MM.1S (cell line): Measurements from ENCODE around the gene AMY2B.
A peak's percentile ranks its signal among the peaks of the same experiment; 100 is the strongest.

Source experiments
- DNase-seq: peaks from one replicate; pipeline ENCODE4 v3.0.0-alpha.2; 2015
- H2AFZ ChIP-seq: fragments of 300-600 bp; sonication (generic); 2 replicates; pipeline ENCODE4 v1.6.0; 2016; ENCODE audit warnings: antibody characterized with exemption, low read length
- H3F3A ChIP-seq: fragments of 300-600 bp; sonication (generic); 2 replicates; pipeline ENCODE4 v1.6.1; 2016; ENCODE audit warnings: mild to moderate bottlenecking, antibody characterized with exemption, low read length, moderate library complexity, mixed read lengths; ENCODE audit not compliant: insufficient read depth
- H3K27ac ChIP-seq: fragments of 300-600 bp; sonication (generic); 2 replicates; pipeline ENCODE4 v1.5.1; 2016; ENCODE audit warnings: mild to moderate bottlenecking, low read length
- H3K27me3 ChIP-seq: fragments of 300-600 bp; sonication (generic); replicated peaks from 2 replicates; pipeline ENCODE4 v1.6.0; 2016; ENCODE audit warnings: low read length; ENCODE audit not compliant: insufficient read depth
- H3K36me3 ChIP-seq: fragments of 300-600 bp; sonication (generic); replicated peaks from 2 replicates; pipeline ENCODE4 v1.6.1; 2016; ENCODE audit warnings: mild to moderate bottlenecking, low read length, mixed read lengths; ENCODE audit not compliant: insufficient read depth
- H3K4me1 ChIP-seq: fragments of 300-600 bp; sonication (generic); 2 replicates; pipeline ENCODE4 v1.6.1; 2016; ENCODE audit warnings: low read length, mixed read lengths
- H3K4me2 ChIP-seq: fragments of 300-600 bp; sonication (generic); 2 replicates; pipeline ENCODE4 v1.6.0; 2016; ENCODE audit warnings: low read depth, low read length
- H3K4me3 ChIP-seq: fragments of 300-600 bp; sonication (generic); 2 replicates; pipeline ENCODE4 v1.5.1; 2016; ENCODE audit warnings: low read length, mixed read lengths
- H3K79me2 ChIP-seq: fragments of 300-600 bp; sonication (generic); 2 replicates; pipeline ENCODE4 v1.6.1; 2016; ENCODE audit warnings: mixed run types, low read length, mixed read lengths
- H3K9ac ChIP-seq: fragments of 300-600 bp; sonication (generic); 2 replicates; pipeline ENCODE4 v1.6.1; 2016; ENCODE audit warnings: low read length, mixed read lengths
- H3K9me2 ChIP-seq: fragments of 300-600 bp; sonication (generic); replicated peaks from 2 replicates; pipeline ENCODE4 v1.6.1; 2016; ENCODE audit warnings: mild to moderate bottlenecking, low read length, mixed read lengths; ENCODE audit not compliant: insufficient read depth
- H3K9me3 ChIP-seq: fragments of 300-600 bp; sonication (generic); replicated peaks from 2 replicates; pipeline ENCODE4 v1.6.1; 2016; ENCODE audit warnings: mild to moderate bottlenecking, low read length, mixed read lengths; ENCODE audit not compliant: insufficient read depth
- H4K20me1 ChIP-seq: fragments of 300-600 bp; sonication (generic); 2 replicates; pipeline ENCODE4 v1.6.1; 2016; ENCODE audit warnings: mild to moderate bottlenecking, low read length, moderate library complexity, mixed read lengths; ENCODE audit not compliant: insufficient read depth
- CTCF ChIP-seq: fragments of 300-600 bp; sonication (generic); IDR thresholded peaks from 2 replicates; pipeline ENCODE4 v1.5.1; 2016; ENCODE audit warnings: antibody characterized with exemption, low read length, mixed read lengths
- EZH2 ChIP-seq: fragments of 300-600 bp; sonication (generic); optimal IDR thresholded peaks from 2 replicates; pipeline ENCODE3; 2017; ENCODE audit warnings: low read depth, mild to moderate bottlenecking, antibody characterized with exemption, low read length, mixed read lengths
- EZH2phosphoT487 ChIP-seq: fragments of 300-600 bp; sonication (generic); IDR thresholded peaks from 2 replicates; pipeline ENCODE4 v1.6.1; 2018; ENCODE audit warnings: antibody characterized with exemption, low read length

The AMY2B gene

GRCh38 chr1:103525607-103526507, 45.5 kb upstream of the AMY2B start, which contains the start of gene RNPC3:
Gene RNPC3 (plus strand): TSS chr1:103525699. CDS start chr1:103526071, 372 bp downstream.
- H3K4me2 ChIP-seq, result peak within 1 kb of the TSS; percentile 66; the same call in 1 of the 2 replicates
- H3K79me2 ChIP-seq, result peaks cover 45% of the 10 kb centered on the region
- peak within 1 kb of the TSS; percentile 61 for H2AFZ ChIP-seq
- no peaks in the 10 kb centered on the region for H3K4me1 ChIP-seq
- H3K9me2 ChIP-seq, result no peaks in the 10 kb centered on the region
- no peaks in the 10 kb centered on the region for H3K27me3 ChIP-seq
- TF ChIP-seq EZH2phosphoT487 (no peak), CTCF (peak; percentile 16)
- DNase-seq, result peak; percentile 65
- H3K36me3 ChIP-seq, result no peaks in the 10 kb centered on the region
- peak within 1 kb of the TSS; percentile 91 for H3K9ac ChIP-seq
- no peaks in the 10 kb centered on the region for H4K20me1 ChIP-seq
- peak within 1 kb of the TSS; percentile 87 for H3K4me3 ChIP-seq
- H3K9me3 ChIP-seq, result no peaks in the 10 kb centered on the region
- no peaks in the 10 kb centered on the region for H3F3A ChIP-seq
- peak within 1 kb of the TSS; percentile 79 for H3K27ac ChIP-seq

GRCh38 chr1:103527331-103527730, 44.1 kb upstream of the AMY2B start:
- Histone ChIP-seq H3K9me2 (no peaks in the 10 kb centered on the region), H3K27me3 (no peaks in the 10 kb centered on the region), H4K20me1 (no peaks in the 10 kb centered on the region), H2AFZ (no peak overlapping the region), H3K27ac (no peak overlapping the region), H3K36me3 (no peaks in the 10 kb centered on the region), H3K4me3 (peak overlapping the region; percentile 87; the same call in 1 of the 2 replicates), H3K79me2 (peaks cover 52% of the 10 kb centered on the region), H3K9me3 (no peaks in the 10 kb centered on the region), H3F3A (no peaks in the 10 kb centered on the region), H3K4me2 (peak overlapping the region; percentile 63), H3K4me1 (no peaks in the 10 kb centered on the region), H3K9ac (no peak overlapping the region)
- TF ChIP-seq EZH2phosphoT487, result no peak
- TF ChIP-seq EZH2, result no peak
- TF ChIP-seq CTCF, result no peak
- DNase-seq, result no peak

- no peaks in the 10 kb centered on the region for H3K36me3 ChIP-seq
Measured at GRCh38 chr1:103529746-103530145, 41.6 kb upstream of the AMY2B start.

More at GRCh38 chr1:103529746-103530145, 41.6 kb upstream of the AMY2B start:
- Histone ChIP-seq H3K9ac (no peak overlapping the region), H3F3A (no peaks in the 10 kb centered on the region), H3K9me2 (no peaks in the 10 kb centered on the region), H2AFZ (no peak overlapping the region), H3K4me3 (no peak overlapping the region), H3K4me2 (no peak overlapping the region), H3K79me2 (peaks cover 60% of the 10 kb centered on the region), H3K27ac (no peak overlapping the region), H3K4me1 (no peaks in the 10 kb centered on the region), H3K27me3 (no peaks in the 10 kb centered on the region), H4K20me1 (no peaks in the 10 kb centered on the region), H3K9me3 (no peaks in the 10 kb centered on the region)
- no peak for DNase-seq
- TF ChIP-seq CTCF (no peak), EZH2phosphoT487 (no peak), EZH2 (no peak)
